Suprapubic skin (tissue), 3 donors: ENCODE data around the gene ID2.

Source experiments
- CTCF ChIP-seq, 2 donors: fragments of 200-600 bp in 1 of 2; fragments of 450-650 bp in 1 of 2; sonication (generic) in 1 of 2; IDR thresholded peaks; one replicate each; pipeline ENCODE4 v1.5.1; 2016 to 2019; ENCODE audit warnings: antibody characterized with exemption in 2 of 2, mild to moderate bottlenecking in 1 of 2, moderate library complexity in 1 of 2
- EP300 ChIP-seq: sonication (generic); formaldehyde crosslinking; IDR thresholded peaks from one replicate; pipeline ENCODE4 v1.6.1; 2017; ENCODE audit warnings: antibody characterized with exemption
- POLR2A ChIP-seq, 2 donors: fragments of 450-650 bp; IDR thresholded peaks; one replicate each; pipeline ENCODE4 v1.6.1; 2017; ENCODE audit warnings: antibody characterized with exemption in 2 of 2, mild to moderate bottlenecking in 2 of 2, moderate library complexity in 2 of 2

DNA sequence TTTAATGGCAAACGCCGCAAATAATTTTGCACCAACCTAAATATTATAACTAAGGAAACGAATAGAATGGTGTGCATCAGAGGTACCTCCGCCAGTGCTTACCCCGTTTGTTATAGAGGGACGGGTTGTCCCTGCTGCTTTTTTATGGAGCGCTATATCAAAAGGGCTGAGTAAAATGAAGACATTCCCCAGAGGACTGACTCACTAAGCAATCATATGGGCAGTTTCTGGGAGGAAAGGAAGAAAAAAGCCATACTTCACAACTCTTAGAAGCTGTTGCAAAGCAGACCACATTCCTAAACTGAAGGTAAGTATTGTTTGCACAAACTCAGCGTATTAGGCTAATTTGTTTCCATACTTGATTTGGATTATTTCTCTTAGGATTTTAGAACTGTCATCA lies 12.9 kb downstream of the ID2 start:
- no peak for TF ChIP-seq CTCF (IDR thresholded peaks at IDR 0.05)
- TF ChIP-seq EP300 = no peak
- no peak for TF ChIP-seq POLR2A (IDR thresholded peaks at IDR 0.05)
